ENCODE measurements around the gene PHF13. TPM values are rescaled to one million over a fixed set of nuclear protein-coding genes. Genes with fewer than 3 reads are reported as not detected.

The PHF13 gene
- total and polyA plus RNA-seq, 10 of the 15 experiments (the other 5 are each of a cell fraction or from before 2014, with no cell fraction given) = 0.87 to 15.4 (median 5.1) TPM

- TF ChIP-seq CREB1 (IDR thresholded peaks at IDR 0.05; ENCODE audit: low read depth) = peak; percentile 93
- TF ChIP-seq WRNIP1 (IDR thresholded peaks at IDR 0.05; ENCODE audit: borderline replicate concordance, low read depth, low read length) = no peak
- TF ChIP-seq KDM1A (IDR thresholded peaks at IDR 0.05; ENCODE audit: borderline replicate concordance) = no peak
- no peak for TF ChIP-seq ZNF24 (IDR thresholded peaks at IDR 0.05)
- TF ChIP-seq POLR2AphosphoS5 (IDR thresholded peaks at IDR 0.05; ENCODE audit: low read length) = peak; percentile 93
- no peak for TF ChIP-seq BCL11A (IDR thresholded peaks at IDR 0.05; ENCODE audit: low read depth, low read length)
- no peak for TF ChIP-seq ZNF592 (IDR thresholded peaks at IDR 0.05)
- TF ChIP-seq ZBED1 (IDR thresholded peaks at IDR 0.05; ENCODE audit: borderline replicate concordance) = no peak
- TF ChIP-seq RCOR1 (conservative IDR thresholded peaks at IDR 0.05; ENCODE audit: low read depth, low read length) = no peak
- 0 out of 2 replicates have a peak, but pooled peaks have one; percentile 34 for TF ChIP-seq GATAD2B (conservative IDR thresholded peaks at IDR 0.05; ENCODE audit: low read depth)
- TF ChIP-seq FOXK2 (IDR thresholded peaks at IDR 0.05) = no peak
- peak; percentile 32 for TF ChIP-seq PKNOX1 (IDR thresholded peaks at IDR 0.05)
- TF ChIP-seq IRF4 (IDR thresholded peaks at IDR 0.05; ENCODE audit: low read depth, low read length) = no peak
- TF ChIP-seq USF2 (IDR thresholded peaks at IDR 0.05; ENCODE audit: borderline replicate concordance, low read depth, low read length) = no peak
- TF ChIP-seq SRF (IDR thresholded peaks at IDR 0.05; ENCODE audit: low read depth in 2 of 2, low read length in 2 of 2) = 0 out of 4 replicates have a peak, but pooled peaks of 1 of the 2 experiments have one; percentile 1
- TF ChIP-seq SMC3 (IDR thresholded peaks at IDR 0.05; ENCODE audit: borderline replicate concordance, low read length) = no peak
- no peak for TF ChIP-seq REST (IDR thresholded peaks at IDR 0.05; ENCODE audit: low read depth, low read length)
- TF ChIP-seq ATF2 (IDR thresholded peaks at IDR 0.05; ENCODE audit: low read length) = no peak
- TF ChIP-seq RELA (IDR thresholded peaks at IDR 0.05; ENCODE audit: borderline replicate concordance, partially characterized antibody) = no peak
- TF ChIP-seq NFIC (IDR thresholded peaks at IDR 0.05; ENCODE audit: low read depth, low read length) = no peak
These were observed 34.0 kb upstream of the PHF13 start, which contains the start of gene ZBTB48 (continued) for GRCh38 chr1:6579374-6580118.
